SK-N-SH treated with all-trans-retinoic acid at 6 μM for 48 hours (cell line): ENCODE data around the gene ADCY1.

Experiments
- ATAC-seq: fragments of 200-7000 bp; cut with Tn5 transposase; 3 replicates; pipeline ENCODE4 v1.9.1; 2020; ENCODE audit warnings: mild to moderate bottlenecking, moderate library complexity
- ARNTL ChIP-seq: fragments of 450-650 bp; formaldehyde crosslinking; IDR thresholded peaks from 2 replicates; pipeline ENCODE4 v1.5.0; 2020; ENCODE audit warnings: low read depth, mild to moderate bottlenecking, moderate library complexity, borderline replicate concordance
- BACH2 ChIP-seq: fragments of 250-450 bp; sonication (Bioruptor Pico); IDR thresholded peaks from 2 replicates; pipeline ENCODE4 v1.9.0; 2021; ENCODE audit warnings: mild to moderate bottlenecking, borderline replicate concordance
- CSDC2 ChIP-seq: fragments of 250-450 bp; sonication (Bioruptor Pico); IDR thresholded peaks from 2 replicates; pipeline ENCODE4 v1.5.0; 2020; ENCODE audit warnings: mild to moderate bottlenecking, moderate library complexity
- ESRRG ChIP-seq: fragments of 250-450 bp; sonication (Bioruptor Pico); IDR thresholded peaks from 2 replicates; pipeline ENCODE4 v1.6.1; 2021; ENCODE audit warnings: mild to moderate bottlenecking
- GLIS3 ChIP-seq: fragments of 250-450 bp; sonication (Bioruptor Pico); IDR thresholded peaks from 2 replicates; pipeline ENCODE4 v1.5.0; 2020; ENCODE audit warnings: mild to moderate bottlenecking, moderate library complexity
- ISL1 ChIP-seq: fragments of 250-450 bp; sonication (Bioruptor Pico); IDR thresholded peaks from 2 replicates; pipeline ENCODE4 v2.1.2; 2022; ENCODE audit warnings: mild to moderate bottlenecking, moderate library complexity
- OSR1 ChIP-seq: fragments of 250-450 bp; sonication (Bioruptor Pico); IDR thresholded peaks from 2 replicates; pipeline ENCODE4 v1.8.0; 2022; ENCODE audit warnings: moderate library complexity, mild to moderate bottlenecking, inconsistent platforms
- PPARA ChIP-seq: fragments of 250-450 bp; sonication (Bioruptor Pico); IDR thresholded peaks from 2 replicates; pipeline ENCODE4 v1.5.0; 2020; ENCODE audit warnings: mild to moderate bottlenecking, borderline replicate concordance
- RARB ChIP-seq: fragments of 250-450 bp; sonication (Bioruptor Pico); IDR thresholded peaks from 2 replicates; pipeline ENCODE4 v1.8.0; 2021; ENCODE audit warnings: mild to moderate bottlenecking, moderate library complexity
- SNAI2 ChIP-seq: fragments of 250-450 bp; sonication (Bioruptor Pico); IDR thresholded peaks from 2 replicates; pipeline ENCODE4 v1.5.0; 2020; ENCODE audit warnings: mild to moderate bottlenecking, moderate library complexity
- TCF4 ChIP-seq: fragments of 250-450 bp; sonication (Bioruptor Pico); IDR thresholded peaks from 2 replicates; pipeline ENCODE4 v1.8.0; 2021; ENCODE audit warnings: mild to moderate bottlenecking, moderate library complexity, borderline replicate concordance
- TOX ChIP-seq: fragments of 250-450 bp; sonication (Bioruptor Pico); IDR thresholded peaks from 2 replicates; pipeline ENCODE4 v1.8.0; 2021; ENCODE audit warnings: mild to moderate bottlenecking, moderate library complexity, borderline replicate concordance
- ZC3H10 ChIP-seq: fragments of 250-450 bp; sonication (Bioruptor Pico); IDR thresholded peaks from 2 replicates; pipeline ENCODE4 v1.5.1; 2021; ENCODE audit warnings: mild to moderate bottlenecking, moderate library complexity
- ZFP3 ChIP-seq: fragments of 250-450 bp; sonication (Bioruptor Pico); IDR thresholded peaks from 2 replicates; pipeline ENCODE4 v1.5.0; 2020; ENCODE audit warnings: mild to moderate bottlenecking, moderate library complexity
- ZFP30 ChIP-seq: fragments of 450-650 bp; formaldehyde crosslinking; IDR thresholded peaks from 2 replicates; pipeline ENCODE4 v1.5.0; 2022; ENCODE audit warnings: mild to moderate bottlenecking, moderate library complexity
- ZNF70 ChIP-seq: fragments of 450-650 bp; formaldehyde crosslinking; IDR thresholded peaks from 2 replicates; pipeline ENCODE4 v1.5.0; 2020; ENCODE audit warnings: mild to moderate bottlenecking, moderate library complexity
- ZNF8 ChIP-seq: fragments of 450-650 bp; formaldehyde crosslinking; IDR thresholded peaks from 2 replicates; pipeline ENCODE4 v1.5.0; 2020; ENCODE audit warnings: mild to moderate bottlenecking, moderate library complexity
- TF ChIP-seq, protein P1 (sequence below): fragments of 250-450 bp; sonication (Bioruptor Pico); IDR thresholded peaks from 2 replicates; pipeline ENCODE4 v1.8.0; 2020; ENCODE audit warnings: mild to moderate bottlenecking, moderate library complexity, borderline replicate concordance
- TF ChIP-seq, protein P2 (sequence below): fragments of 250-450 bp; sonication (Bioruptor Pico); IDR thresholded peaks from 2 replicates; pipeline ENCODE4 v1.5.1; 2021; ENCODE audit warnings: mild to moderate bottlenecking, moderate library complexity
- TF ChIP-seq, protein P3 (sequence below): fragments of 250-450 bp; sonication (Bioruptor Pico); IDR thresholded peaks from 2 replicates; pipeline ENCODE4 v1.5.1; 2020; ENCODE audit warnings: low read depth, mild to moderate bottlenecking, moderate library complexity
- TF ChIP-seq, protein P4 (sequence below): fragments of 250-450 bp; sonication (Bioruptor Pico); IDR thresholded peaks from 2 replicates; pipeline ENCODE4 v1.5.0; 2020; ENCODE audit warnings: mild to moderate bottlenecking, moderate library complexity
- TF ChIP-seq, protein P5 (sequence below): fragments of 250-450 bp; sonication (Bioruptor Pico); IDR thresholded peaks from 2 replicates; pipeline ENCODE4 v1.8.0; 2021; ENCODE audit warnings: low read depth, mild to moderate bottlenecking, moderate library complexity, borderline replicate concordance

Gene ADCY1

DNA sequence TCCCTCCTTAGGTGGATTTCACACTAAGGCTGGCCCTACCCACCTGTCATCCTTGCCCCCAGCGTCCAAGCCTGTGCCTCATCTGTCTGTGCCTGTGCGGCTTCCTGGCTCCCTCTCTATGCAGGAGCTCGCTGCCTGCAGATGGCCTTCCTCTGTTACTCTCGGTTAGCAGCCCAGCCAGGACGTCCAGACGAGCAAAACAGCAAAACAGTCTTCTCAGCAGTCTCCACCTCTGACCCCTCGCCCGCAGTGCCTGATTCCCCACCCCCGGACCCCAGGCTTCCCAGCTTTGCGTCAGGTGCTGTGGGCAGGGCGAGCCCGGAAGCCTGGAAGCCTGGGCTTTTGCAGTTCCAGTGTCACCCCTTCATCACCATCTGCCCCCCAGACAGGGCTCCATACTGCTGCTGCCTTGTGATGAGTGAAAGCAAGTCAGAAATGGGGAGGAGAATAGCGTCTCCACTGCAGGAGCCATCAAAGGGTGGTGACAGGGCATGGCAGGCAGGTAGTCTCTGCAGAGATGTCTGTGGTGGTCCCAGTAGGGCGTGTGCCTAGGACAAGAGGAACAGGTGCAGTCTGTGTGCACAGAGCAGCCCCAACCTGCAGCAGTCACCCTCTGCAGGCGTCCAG is 88.5 kb downstream of the ADCY1 start:
- no peak for ATAC-seq
- no peak for TF ChIP-seq TOX (CRISPR knock-in tag)
- TF ChIP-seq TCF4 (CRISPR knock-in tag) = no peak
- TF ChIP-seq BACH2 (CRISPR knock-in tag) = no peak
- TF ChIP-seq, all 23 proteins: peak for 0

DNA sequence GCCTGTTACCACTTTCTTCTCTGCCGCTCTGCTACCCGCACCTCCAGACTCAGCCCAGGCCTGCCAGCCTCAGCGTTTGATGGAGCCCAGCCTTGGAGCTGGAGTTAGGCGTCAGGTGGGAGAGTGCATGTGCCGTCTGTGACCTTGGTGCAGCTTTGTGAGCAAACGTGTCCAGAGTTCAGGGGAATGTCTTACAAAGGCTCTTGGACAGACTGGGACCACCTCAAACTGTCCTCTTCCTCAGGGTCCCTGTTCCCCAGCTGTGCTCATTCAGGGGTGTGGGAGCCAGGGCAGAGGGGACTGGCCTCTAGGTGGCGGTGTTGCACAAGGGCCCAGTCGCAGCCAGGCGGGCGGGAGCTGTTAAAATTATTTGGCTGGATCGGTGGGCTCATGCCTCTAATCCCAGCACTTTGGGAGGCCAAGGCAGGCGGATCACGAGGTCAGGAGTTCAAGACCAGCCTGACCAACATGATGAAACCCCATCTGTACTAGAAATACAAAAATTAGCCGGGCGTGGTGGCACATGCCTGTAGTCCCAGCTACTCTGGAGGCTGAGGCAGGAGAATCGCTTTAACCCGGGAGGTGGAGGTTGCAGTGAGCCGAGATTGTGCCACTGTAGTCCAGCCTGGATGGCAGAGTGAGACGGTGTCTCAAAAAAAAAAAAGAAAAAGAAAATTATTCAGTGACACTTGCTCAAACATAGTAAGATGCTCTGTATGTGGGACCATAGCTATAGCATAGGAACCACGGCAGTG is 89.2 kb downstream of the ADCY1 start:
- no peak for ATAC-seq
- TF ChIP-seq RARB (CRISPR knock-in tag) (no peak), PPARA (CRISPR knock-in tag) (no peak), ZFP3 (CRISPR knock-in tag) (no peak), ZNF70 (CRISPR knock-in tag) (no peak), ESRRG (CRISPR knock-in tag) (no peak), TOX (CRISPR knock-in tag) (no peak), ISL1 (CRISPR knock-in tag) (no peak), ARNTL (CRISPR knock-in tag) (no peak), GLIS3 (CRISPR knock-in tag) (no peak), ZC3H10 (CRISPR knock-in tag) (no peak), CSDC2 (CRISPR knock-in tag) (no peak), ZFP30 (no peak), ZNF8 (CRISPR knock-in tag) (no peak), SNAI2 (CRISPR knock-in tag) (no peak)
- TF ChIP-seq, protein P1, sequence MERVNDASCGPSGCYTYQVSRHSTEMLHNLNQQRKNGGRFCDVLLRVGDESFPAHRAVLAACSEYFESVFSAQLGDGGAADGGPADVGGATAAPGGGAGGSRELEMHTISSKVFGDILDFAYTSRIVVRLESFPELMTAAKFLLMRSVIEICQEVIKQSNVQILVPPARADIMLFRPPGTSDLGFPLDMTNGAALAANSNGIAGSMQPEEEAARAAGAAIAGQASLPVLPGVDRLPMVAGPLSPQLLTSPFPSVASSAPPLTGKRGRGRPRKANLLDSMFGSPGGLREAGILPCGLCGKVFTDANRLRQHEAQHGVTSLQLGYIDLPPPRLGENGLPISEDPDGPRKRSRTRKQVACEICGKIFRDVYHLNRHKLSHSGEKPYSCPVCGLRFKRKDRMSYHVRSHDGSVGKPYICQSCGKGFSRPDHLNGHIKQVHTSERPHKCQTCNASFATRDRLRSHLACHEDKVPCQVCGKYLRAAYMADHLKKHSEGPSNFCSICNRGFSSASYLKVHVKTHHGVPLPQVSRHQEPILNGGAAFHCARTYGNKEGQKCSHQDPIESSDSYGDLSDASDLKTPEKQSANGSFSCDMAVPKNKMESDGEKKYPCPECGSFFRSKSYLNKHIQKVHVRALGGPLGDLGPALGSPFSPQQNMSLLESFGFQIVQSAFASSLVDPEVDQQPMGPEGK (CRISPR knock-in tag) = no peak
- TF ChIP-seq, protein P2, sequence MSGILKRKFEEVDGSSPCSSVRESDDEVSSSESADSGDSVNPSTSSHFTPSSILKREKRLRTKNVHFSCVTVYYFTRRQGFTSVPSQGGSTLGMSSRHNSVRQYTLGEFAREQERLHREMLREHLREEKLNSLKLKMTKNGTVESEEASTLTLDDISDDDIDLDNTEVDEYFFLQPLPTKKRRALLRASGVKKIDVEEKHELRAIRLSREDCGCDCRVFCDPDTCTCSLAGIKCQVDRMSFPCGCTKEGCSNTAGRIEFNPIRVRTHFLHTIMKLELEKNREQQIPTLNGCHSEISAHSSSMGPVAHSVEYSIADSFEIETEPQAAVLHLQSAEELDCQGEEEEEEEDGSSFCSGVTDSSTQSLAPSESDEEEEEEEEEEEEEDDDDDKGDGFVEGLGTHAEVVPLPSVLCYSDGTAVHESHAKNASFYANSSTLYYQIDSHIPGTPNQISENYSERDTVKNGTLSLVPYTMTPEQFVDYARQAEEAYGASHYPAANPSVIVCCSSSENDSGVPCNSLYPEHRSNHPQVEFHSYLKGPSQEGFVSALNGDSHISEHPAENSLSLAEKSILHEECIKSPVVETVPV (CRISPR knock-in tag) = no peak
- TF ChIP-seq, protein P3, sequence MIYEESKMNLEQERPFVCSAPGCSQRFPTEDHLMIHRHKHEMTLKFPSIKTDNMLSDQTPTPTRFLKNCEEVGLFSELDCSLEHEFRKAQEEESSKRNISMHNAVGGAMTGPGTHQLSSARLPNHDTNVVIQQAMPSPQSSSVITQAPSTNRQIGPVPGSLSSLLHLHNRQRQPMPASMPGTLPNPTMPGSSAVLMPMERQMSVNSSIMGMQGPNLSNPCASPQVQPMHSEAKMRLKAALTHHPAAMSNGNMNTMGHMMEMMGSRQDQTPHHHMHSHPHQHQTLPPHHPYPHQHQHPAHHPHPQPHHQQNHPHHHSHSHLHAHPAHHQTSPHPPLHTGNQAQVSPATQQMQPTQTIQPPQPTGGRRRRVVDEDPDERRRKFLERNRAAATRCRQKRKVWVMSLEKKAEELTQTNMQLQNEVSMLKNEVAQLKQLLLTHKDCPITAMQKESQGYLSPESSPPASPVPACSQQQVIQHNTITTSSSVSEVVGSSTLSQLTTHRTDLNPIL (CRISPR knock-in tag) = no peak

DNA sequence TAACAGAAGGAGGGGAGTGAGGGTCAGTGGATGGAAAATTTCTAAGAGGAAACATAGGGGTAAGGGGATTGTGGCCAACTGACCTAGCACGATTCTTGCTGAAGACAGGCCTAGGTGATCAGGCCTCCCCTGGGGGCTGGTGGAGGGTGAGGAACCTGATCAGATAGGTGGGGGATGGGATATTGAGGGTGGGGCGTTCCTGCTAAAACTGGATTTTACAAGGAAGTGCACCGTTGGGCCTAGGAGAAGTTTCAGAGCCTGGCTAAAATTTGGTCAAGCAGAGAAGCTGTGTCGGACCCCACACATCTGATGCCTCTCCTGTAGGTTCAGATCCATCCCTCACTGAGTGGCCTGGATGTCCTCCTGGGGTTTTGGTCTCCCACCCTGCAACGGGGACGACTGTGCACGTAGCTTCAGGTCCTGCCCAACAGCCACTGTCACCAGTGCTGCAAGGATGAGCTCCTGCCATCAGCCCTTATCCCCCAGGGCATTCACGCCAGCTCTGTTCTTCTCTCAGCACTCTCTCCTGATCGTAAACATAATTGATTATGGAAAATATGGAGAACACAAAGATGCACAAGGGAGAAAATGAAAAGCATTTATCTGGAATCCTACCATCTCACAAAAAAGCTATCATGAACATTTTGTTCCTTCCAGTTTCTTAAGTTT is 89.9 kb downstream of the ADCY1 start:
- no peak for ATAC-seq
- TF ChIP-seq ZFP30 (no peak), ZFP3 (CRISPR knock-in tag) (no peak), CSDC2 (CRISPR knock-in tag) (no peak), PPARA (CRISPR knock-in tag) (no peak), OSR1 (CRISPR knock-in tag) (no peak)
- TF ChIP-seq, protein P1 (CRISPR knock-in tag) = no peak
- TF ChIP-seq, protein P2 (CRISPR knock-in tag) = no peak
- TF ChIP-seq, protein P4, sequence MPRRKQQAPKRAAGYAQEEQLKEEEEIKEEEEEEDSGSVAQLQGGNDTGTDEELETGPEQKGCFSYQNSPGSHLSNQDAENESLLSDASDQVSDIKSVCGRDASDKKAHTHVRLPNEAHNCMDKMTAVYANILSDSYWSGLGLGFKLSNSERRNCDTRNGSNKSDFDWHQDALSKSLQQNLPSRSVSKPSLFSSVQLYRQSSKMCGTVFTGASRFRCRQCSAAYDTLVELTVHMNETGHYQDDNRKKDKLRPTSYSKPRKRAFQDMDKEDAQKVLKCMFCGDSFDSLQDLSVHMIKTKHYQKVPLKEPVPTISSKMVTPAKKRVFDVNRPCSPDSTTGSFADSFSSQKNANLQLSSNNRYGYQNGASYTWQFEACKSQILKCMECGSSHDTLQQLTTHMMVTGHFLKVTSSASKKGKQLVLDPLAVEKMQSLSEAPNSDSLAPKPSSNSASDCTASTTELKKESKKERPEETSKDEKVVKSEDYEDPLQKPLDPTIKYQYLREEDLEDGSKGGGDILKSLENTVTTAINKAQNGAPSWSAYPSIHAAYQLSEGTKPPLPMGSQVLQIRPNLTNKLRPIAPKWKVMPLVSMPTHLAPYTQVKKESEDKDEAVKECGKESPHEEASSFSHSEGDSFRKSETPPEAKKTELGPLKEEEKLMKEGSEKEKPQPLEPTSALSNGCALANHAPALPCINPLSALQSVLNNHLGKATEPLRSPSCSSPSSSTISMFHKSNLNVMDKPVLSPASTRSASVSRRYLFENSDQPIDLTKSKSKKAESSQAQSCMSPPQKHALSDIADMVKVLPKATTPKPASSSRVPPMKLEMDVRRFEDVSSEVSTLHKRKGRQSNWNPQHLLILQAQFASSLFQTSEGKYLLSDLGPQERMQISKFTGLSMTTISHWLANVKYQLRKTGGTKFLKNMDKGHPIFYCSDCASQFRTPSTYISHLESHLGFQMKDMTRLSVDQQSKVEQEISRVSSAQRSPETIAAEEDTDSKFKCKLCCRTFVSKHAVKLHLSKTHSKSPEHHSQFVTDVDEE = no peak
- TF ChIP-seq, protein P5, sequence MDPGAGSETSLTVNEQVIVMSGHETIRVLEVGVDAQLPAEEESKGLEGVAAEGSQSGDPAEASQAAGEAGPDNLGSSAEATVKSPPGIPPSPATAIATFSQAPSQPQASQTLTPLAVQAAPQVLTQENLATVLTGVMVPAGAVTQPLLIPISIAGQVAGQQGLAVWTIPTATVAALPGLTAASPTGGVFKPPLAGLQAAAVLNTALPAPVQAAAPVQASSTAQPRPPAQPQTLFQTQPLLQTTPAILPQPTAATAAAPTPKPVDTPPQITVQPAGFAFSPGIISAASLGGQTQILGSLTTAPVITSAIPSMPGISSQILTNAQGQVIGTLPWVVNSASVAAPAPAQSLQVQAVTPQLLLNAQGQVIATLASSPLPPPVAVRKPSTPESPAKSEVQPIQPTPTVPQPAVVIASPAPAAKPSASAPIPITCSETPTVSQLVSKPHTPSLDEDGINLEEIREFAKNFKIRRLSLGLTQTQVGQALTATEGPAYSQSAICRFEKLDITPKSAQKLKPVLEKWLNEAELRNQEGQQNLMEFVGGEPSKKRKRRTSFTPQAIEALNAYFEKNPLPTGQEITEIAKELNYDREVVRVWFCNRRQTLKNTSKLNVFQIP (CRISPR knock-in tag) = no peak
- TF ChIP-seq, protein P3 (CRISPR knock-in tag) = no peak
